Mesenchymal stem cell (in vitro differentiated cells and primary cell): ENCODE results near the gene KIAA1671.

Experiments used
- DNase-seq: peaks from one replicate; pipeline ENCODE4 v3.0.0-alpha.2; 2013
- H2AFZ ChIP-seq: one replicate; pipeline ENCODE4 v1.6.1; 2013; ENCODE audit warnings: low read depth, mild to moderate bottlenecking, control low read depth, inconsistent platforms, low read length, moderate library complexity
- H2AK5ac ChIP-seq: 2 replicates; pipeline ENCODE4 v1.6.1; 2013; ENCODE audit warnings: low read length, moderate library complexity, mild to moderate bottlenecking, inconsistent platforms; ENCODE audit not compliant: severe bottlenecking
- H2BK120ac ChIP-seq: one replicate; pipeline ENCODE4 v1.6.1; 2013; ENCODE audit warnings: low read depth, mild to moderate bottlenecking, inconsistent platforms, low read length, moderate library complexity
- H2BK12ac ChIP-seq, 2 experiments: one replicate each; pipeline ENCODE4 v1.6.1; 2013; ENCODE audit warnings: inconsistent platforms in 2 of 2, low read length in 2 of 2, mild to moderate bottlenecking in 2 of 2, moderate library complexity in 2 of 2, control low read depth in 1 of 2
- H2BK15ac ChIP-seq: one replicate; pipeline ENCODE4 v1.6.1; 2013; ENCODE audit warnings: mild to moderate bottlenecking, low read depth, inconsistent platforms; ENCODE audit not compliant: poor library complexity, severe bottlenecking
- H2BK5ac ChIP-seq: 2 replicates; pipeline ENCODE4 v1.6.1; 2013; ENCODE audit warnings: low read depth, mild to moderate bottlenecking, low read length, control low read depth, inconsistent platforms; ENCODE audit not compliant: poor library complexity, severe bottlenecking
- H3K14ac ChIP-seq, 2 experiments: one replicate each; pipeline ENCODE4 v1.6.1; 2013; ENCODE audit warnings: inconsistent platforms in 2 of 2, low read length in 2 of 2, control low read depth in 1 of 2, mild to moderate bottlenecking in 1 of 2, moderate library complexity in 1 of 2
- H3K18ac ChIP-seq, 2 experiments: one replicate each; pipeline ENCODE4 v1.6.1; 2013; ENCODE audit warnings: inconsistent platforms in 2 of 2, low read length in 2 of 2, control low read depth in 1 of 2, low read depth in 1 of 2, mild to moderate bottlenecking in 1 of 2
- H3K23ac ChIP-seq, 2 experiments: one replicate each; pipeline ENCODE4 v1.6.1; 2013; ENCODE audit warnings: inconsistent platforms in 2 of 2, low read length in 2 of 2, mild to moderate bottlenecking in 2 of 2, moderate library complexity in 2 of 2, control low read depth in 1 of 2
- H3K27ac ChIP-seq: 2 replicates; pipeline ENCODE4 v1.5.1; 2013; ENCODE audit warnings: mild to moderate bottlenecking, moderate library complexity, low read length, control low read depth, inconsistent platforms; ENCODE audit not compliant: poor library complexity, severe bottlenecking
- H3K27me3 ChIP-seq, 2 experiments: 2 replicates each; pipeline versions ENCODE4 v1.6.1 to v1.7.0; 2013; ENCODE audit warnings: low read length in 2 of 2, mild to moderate bottlenecking in 2 of 2, moderate library complexity in 2 of 2, control low read depth in 1 of 2, inconsistent platforms in 1 of 2; ENCODE audit not compliant: control insufficient read depth in 1 of 2, insufficient read depth in 1 of 2
- H3K36me3 ChIP-seq, 2 experiments: 2 replicates each; pipeline versions ENCODE4 v1.6.1 to v1.7.0; 2013; ENCODE audit warnings: low read length in 2 of 2, control low read depth in 1 of 2, inconsistent platforms in 1 of 2, low read depth in 1 of 2, mild to moderate bottlenecking in 1 of 2; ENCODE audit not compliant: insufficient read depth in 2 of 2, control insufficient read depth in 1 of 2
- H3K4ac ChIP-seq, 2 experiments: one replicate each; pipeline ENCODE4 v1.6.1; 2013; ENCODE audit warnings: inconsistent platforms in 2 of 2, low read length in 2 of 2, mild to moderate bottlenecking in 2 of 2, moderate library complexity in 2 of 2, control low read depth in 1 of 2, low read depth in 1 of 2
- H3K4me1 ChIP-seq: 2 replicates; pipeline ENCODE4 v1.6.1; 2013; ENCODE audit warnings: low read depth, low read length, control low read depth; ENCODE audit not compliant: control insufficient read depth, insufficient read depth
- H3K4me2 ChIP-seq: 2 replicates; pipeline ENCODE4 v1.6.1; 2013; ENCODE audit warnings: low read length, mild to moderate bottlenecking, inconsistent platforms; ENCODE audit not compliant: poor library complexity, severe bottlenecking
- H3K4me3 ChIP-seq, 2 experiments: 2 replicates each; pipeline versions ENCODE4 v1.5.1 to v1.7.0; 2013; ENCODE audit warnings: low read length in 2 of 2, mild to moderate bottlenecking in 2 of 2, control low read depth in 1 of 2, low read depth in 1 of 2; ENCODE audit not compliant: insufficient read depth in 1 of 2
- H3K79me1 ChIP-seq: replicated peaks from 2 replicates; pipeline ENCODE4 v1.6.1; 2013; ENCODE audit warnings: mild to moderate bottlenecking, control low read depth, low read length, inconsistent platforms; ENCODE audit not compliant: poor library complexity, severe bottlenecking
- H3K9ac ChIP-seq: 2 replicates; pipeline ENCODE4 v1.7.0; 2013; ENCODE audit warnings: mild to moderate bottlenecking, low read length, moderate library complexity
- H3K9me3 ChIP-seq: 2 replicates; pipeline ENCODE4 v1.7.0; 2013; ENCODE audit warnings: mild to moderate bottlenecking, low read length; ENCODE audit not compliant: control insufficient read depth
- H4K8ac ChIP-seq: one replicate; pipeline ENCODE4 v1.6.1; 2013; ENCODE audit warnings: inconsistent platforms, mild to moderate bottlenecking, low read length, moderate library complexity
- H4K91ac ChIP-seq: one replicate; pipeline ENCODE4 v1.6.1; 2013; ENCODE audit warnings: mild to moderate bottlenecking, low read length, inconsistent platforms
- WGBS: methylation state at CpG from one replicate; pipeline ENCODE4 v1.1.7; 2013; ENCODE audit warnings: mixed read lengths; 5-methylcytosine and 5-hydroxymethylcytosine counted together

KIAA1671 gene

DNA sequence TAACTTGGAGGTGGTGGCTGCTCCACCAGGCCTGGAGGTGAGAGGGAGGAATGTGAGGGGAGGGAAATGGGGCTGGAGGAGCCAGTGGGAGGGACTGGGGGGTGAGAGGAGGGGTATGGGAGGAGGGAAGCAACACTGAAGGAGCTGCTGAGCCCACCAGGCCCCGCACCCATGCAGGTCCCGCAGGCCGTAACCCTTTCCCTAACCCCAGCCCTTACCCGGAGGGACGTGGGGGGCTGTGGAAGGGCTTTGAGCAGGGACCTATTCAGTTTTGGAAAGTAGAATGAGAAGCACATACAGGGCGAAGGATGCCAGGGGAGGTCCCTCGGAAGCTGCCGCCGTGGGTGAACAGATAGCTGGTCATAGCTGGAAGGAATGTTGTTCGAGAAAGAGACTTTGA is 213.3 kb downstream of the KIAA1671 start:
- Histone ChIP-seq H3K23ac (no peak overlapping the region), H2AK5ac (no peak overlapping the region), H3K4me2 (no peak overlapping the region), H3K36me3 (no peaks in the 10 kb centered on the region), H3K14ac (no peak overlapping the region), H3K4me3 (no peak overlapping the region), H3K27me3 (no peaks in the 10 kb centered on the region), H3K4me1 (peaks cover 1% of the 10 kb centered on the region), H3K79me1 (peaks cover 2% of the 10 kb centered on the region), H2BK5ac (no peak overlapping the region), H2BK12ac (no peak overlapping the region), H2AFZ (no peak overlapping the region), H3K4ac (no peak overlapping the region), H3K9ac (no peak overlapping the region), H4K91ac (no peak overlapping the region), H4K8ac (no peak overlapping the region), H3K27ac (no peak overlapping the region), H3K18ac (no peak overlapping the region), H3K9me3 (no peaks in the 10 kb centered on the region), H2BK15ac (no peak overlapping the region), H2BK120ac (no peak overlapping the region)
- DNase-seq: no peak
- 94% methylated on average over 7 of the region's 10 CpGs for WGBS

DNA sequence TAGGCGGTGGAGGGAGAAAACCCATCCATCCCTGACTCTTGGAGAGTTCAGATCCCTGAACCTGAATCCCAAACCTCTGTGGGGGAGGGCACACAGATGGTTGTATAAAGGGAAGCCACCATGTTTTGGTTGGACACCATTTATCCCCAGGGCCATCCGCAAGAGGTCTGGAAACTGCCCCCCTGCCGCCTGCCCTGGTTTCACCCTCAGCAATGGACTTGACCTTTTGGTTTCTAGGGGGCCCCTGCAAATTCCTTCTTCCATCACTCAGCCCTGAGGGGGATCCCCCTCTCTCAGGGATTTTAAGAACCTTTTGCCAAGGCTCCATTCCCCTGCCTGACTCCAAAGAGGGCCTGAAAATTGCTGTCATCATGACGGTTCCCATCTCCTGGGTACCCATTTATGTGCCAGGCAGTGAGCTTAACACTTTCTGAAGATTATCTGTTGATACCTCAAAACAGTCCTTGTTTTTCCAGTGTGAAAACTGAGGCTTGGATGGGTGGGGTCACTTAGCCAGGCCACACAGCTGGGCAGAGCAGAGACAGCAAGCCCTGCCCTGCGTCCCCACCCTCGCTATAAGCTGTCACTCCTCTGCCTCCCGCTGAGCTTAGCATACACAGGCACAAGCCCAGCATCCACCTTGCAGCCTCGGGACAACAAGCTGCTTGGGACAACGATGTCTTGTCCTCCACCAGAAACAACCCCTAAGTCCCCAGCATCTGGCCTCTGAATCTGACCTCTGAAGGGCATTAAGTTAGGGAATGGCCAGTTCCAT is 213.9 kb downstream of the KIAA1671 start:
- Histone ChIP-seq H2BK12ac (no peak overlapping the region), H3K9ac (no peak overlapping the region), H3K27ac (no peak overlapping the region), H3K36me3 (no peaks in the 10 kb centered on the region), H3K27me3 (no peaks in the 10 kb centered on the region), H3K4me3 (no peak overlapping the region), H3K79me1 (peaks cover 2% of the 10 kb centered on the region), H2BK15ac (no peak overlapping the region), H4K8ac (no peak overlapping the region), H2AFZ (no peak overlapping the region), H3K23ac (no peak overlapping the region), H3K4me2 (no peak overlapping the region), H3K4ac (no peak overlapping the region), H2AK5ac (no peak overlapping the region), H4K91ac (no peak overlapping the region), H2BK5ac (no peak overlapping the region), H3K18ac (no peak overlapping the region), H3K4me1 (peaks cover 1% of the 10 kb centered on the region), H2BK120ac (no peak overlapping the region), H3K9me3 (no peaks in the 10 kb centered on the region), H3K14ac (peak overlapping the region in 1 of 2 experiments; percentile 73)
- DNase-seq: no peak
- 89% methylated on average over 9 of the region's 9 CpGs for WGBS

DNA sequence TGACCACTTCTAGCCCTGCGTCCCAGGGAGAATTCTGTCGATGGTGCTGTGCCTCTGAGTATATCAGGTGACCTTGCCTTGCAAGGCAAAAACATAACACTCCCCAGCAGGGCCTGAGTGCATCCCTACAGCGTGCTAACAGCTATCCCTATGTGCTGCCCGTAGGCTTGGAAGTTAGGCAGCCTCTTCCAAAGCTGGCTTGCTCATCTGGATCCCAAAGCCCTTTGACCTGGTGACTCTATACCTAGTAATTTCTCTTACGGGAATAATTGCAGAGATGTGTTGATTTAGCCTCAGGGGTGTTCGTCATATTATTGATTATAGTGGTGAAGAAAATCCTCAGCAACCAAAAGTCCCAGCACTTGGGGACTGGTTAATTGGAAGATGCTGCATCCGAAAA is 214.6 kb downstream of the KIAA1671 start:
- H3K4me3 ChIP-seq: no peak overlapping the region
- no peak overlapping the region for H3K14ac ChIP-seq
- peaks cover 2% of the 10 kb centered on the region for H3K79me1 ChIP-seq
- H3K4me1 ChIP-seq: peaks cover 1% of the 10 kb centered on the region
- no peak overlapping the region for H4K8ac ChIP-seq
- WGBS: 90% methylated on average over 7 of the region's 7 CpGs
- no peak overlapping the region for H3K18ac ChIP-seq
- H3K9ac ChIP-seq: no peak overlapping the region
- no peak overlapping the region for H2BK12ac ChIP-seq
- no peak overlapping the region for H3K4ac ChIP-seq
- no peak overlapping the region for H2AFZ ChIP-seq
- no peaks in the 10 kb centered on the region for H3K27me3 ChIP-seq
- H3K23ac ChIP-seq: no peak overlapping the region
- H2BK5ac ChIP-seq: no peak overlapping the region
- H3K9me3 ChIP-seq: no peaks in the 10 kb centered on the region
- H3K4me2 ChIP-seq: no peak overlapping the region
- H3K27ac ChIP-seq: no peak overlapping the region
- H2BK120ac ChIP-seq: no peak overlapping the region
- no peak overlapping the region for H2BK15ac ChIP-seq
- H4K91ac ChIP-seq: no peak overlapping the region
- no peaks in the 10 kb centered on the region for H3K36me3 ChIP-seq
- H2AK5ac ChIP-seq: no peak overlapping the region
- DNase-seq: no peak

DNA sequence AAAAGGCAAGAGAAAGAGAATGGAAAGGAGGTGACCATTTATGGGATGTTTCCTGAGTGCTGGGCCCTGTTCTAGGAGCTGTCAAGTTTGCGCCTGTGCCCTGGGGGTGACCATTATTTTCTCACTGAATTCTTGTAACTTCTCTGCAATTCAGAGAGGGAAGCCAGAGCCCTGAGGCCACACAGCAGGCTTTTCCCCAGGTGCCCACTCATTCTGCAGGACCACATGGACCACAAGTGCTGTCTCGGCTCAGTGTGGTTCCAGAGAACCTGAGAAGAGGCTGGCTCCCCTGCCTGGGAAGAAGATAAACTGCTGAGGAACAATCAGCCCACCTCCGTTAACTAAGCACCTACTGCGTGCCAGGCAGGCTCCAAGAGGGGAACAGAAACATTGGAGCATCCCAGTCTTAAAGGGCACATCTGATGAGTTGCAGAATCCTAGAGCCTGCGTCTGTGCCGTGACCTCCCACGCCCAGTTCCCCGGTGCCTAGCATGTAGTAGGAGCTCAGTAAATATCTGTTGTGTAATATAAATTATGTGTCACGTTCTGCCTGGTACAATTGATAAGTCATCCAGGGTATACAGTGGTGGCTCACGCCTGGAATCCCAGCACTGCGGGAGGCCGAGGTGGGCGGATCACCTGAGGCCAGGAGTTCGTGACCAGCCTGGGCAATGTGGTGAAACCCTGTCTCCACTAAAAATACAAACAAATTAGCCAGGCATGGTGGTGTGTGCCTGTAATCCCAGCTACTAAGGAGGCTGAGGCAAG is 215.5 kb downstream of the KIAA1671 start:
- H2BK15ac ChIP-seq: no peak overlapping the region
- no peak overlapping the region for H2BK5ac ChIP-seq
- no peak overlapping the region for H3K4ac ChIP-seq
- no peak overlapping the region for H3K27ac ChIP-seq
- H3K36me3 ChIP-seq: peaks cover 0 to 3% of the 10 kb centered on the region in 2 experiments
- H2AK5ac ChIP-seq: no peak overlapping the region
- no peak overlapping the region for H3K9ac ChIP-seq
- H3K4me1 ChIP-seq: peaks cover 1% of the 10 kb centered on the region
- H3K79me1 ChIP-seq: peaks cover 2% of the 10 kb centered on the region
- H3K27me3 ChIP-seq: no peaks in the 10 kb centered on the region
- H2BK120ac ChIP-seq: no peak overlapping the region
- no peak overlapping the region for H2BK12ac ChIP-seq
- peak overlapping the region in 1 of 2 experiments; percentile 35 for H3K23ac ChIP-seq
- no peak overlapping the region for H3K4me2 ChIP-seq
- H2AFZ ChIP-seq: no peak overlapping the region
- H4K8ac ChIP-seq: no peak overlapping the region
- no peak for DNase-seq
- H3K4me3 ChIP-seq: no peak overlapping the region
- no peak overlapping the region for H3K18ac ChIP-seq
- no peak overlapping the region for H4K91ac ChIP-seq
- 96% methylated on average over 13 of the region's 14 CpGs for WGBS
- H3K14ac ChIP-seq: no peak overlapping the region
- no peaks in the 10 kb centered on the region for H3K9me3 ChIP-seq
